HG02884 (cell line): ENCODE data around the gene CERS6.
"Not testable (repeated sequence)": the region's sequence is repeated elsewhere in the genome, so short reads cannot be mapped to it uniquely, and the experiment has no call there.

Experiments
- ATAC-seq: cut with Tn5 transposase; IDR thresholded peaks from one replicate; pipeline ENCODE4 v1.9.1; 2021; ENCODE audit warnings: mild to moderate bottlenecking, moderate library complexity; ENCODE audit not compliant: unreplicated experiment

The CERS6 gene

DNA sequence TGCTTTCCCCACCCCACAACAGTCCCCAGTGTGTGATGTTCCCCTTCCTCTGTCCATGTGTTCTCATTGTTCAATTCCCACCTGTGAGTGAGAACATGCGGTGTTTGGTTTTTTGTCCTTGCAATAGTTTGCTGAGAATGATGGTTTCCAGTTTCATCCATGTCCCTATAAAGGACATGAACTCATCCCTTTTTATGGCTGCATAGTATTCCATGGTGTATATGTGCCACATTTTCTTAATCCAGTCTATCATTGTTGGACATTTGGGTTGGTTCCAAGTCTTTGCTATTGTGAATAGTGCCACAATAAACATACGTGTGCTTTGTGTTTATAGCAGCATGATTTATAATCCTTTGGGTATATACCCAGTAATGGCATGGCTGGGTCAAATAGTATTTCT is 335.1 kb downstream of the CERS6 start:
- not testable (repeated sequence) for ATAC-seq

DNA sequence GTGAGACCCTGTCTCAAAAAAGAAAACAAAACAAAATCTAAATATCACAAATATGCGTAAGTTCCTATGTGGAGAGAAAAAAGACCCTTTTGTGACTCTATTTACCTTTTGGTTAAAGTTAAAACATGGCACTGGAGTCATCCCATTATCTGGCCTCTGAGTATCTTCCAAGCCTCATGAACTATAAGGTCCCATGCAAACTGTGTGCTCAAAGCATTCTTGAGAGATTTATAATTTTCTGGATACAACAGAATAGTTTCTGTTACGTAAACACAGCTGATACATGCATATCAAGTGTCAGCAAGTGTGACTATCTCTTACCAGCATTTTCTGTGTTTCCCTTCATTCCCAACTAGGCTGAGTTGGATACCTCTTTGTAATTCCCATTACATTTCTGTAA is 337.5 kb downstream of the CERS6 start:
- no peak for ATAC-seq

DNA sequence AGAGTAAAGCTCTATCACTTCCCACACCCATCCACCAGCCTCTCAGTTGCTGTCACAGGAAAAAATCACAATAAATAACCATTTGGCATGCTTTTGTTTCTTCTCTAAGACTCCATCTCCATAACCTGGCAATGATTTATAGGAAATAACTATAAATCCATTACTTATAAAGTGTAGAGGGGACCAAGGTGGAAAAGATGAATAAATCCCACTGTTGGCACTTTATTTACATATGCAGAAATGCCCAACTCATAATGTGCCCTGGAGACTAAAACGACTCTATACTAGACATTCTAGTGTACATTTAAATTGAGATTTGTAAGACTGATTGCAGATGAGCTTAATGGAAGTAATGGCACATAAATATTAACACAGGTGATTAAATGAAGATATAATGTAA is 338.9 kb downstream of the CERS6 start:
- ATAC-seq: no peak

DNA sequence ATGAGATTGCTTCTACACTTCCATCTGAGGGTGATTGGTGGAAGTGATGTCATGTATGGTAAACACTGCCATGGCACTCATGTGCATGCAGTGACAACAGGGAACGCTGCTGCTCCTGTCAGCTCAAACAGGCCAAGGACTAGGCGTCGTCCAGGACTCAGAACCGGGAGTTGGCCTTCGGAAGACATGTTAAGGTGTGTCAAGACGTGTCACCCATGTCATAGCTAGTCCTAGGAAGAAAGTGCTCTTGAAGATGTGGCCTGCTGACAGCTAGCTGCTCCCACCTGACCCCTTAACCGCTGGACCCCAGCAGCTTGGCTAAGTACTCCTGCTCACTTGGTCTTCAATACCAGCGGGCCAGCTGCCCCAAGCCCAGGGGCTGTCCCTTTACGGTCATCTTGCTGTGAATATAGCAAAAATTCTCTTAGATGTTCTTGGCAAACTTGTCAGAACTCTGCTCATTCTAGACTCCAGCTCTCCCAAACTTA is 340.1 kb downstream of the CERS6 start:
- no peak for ATAC-seq

DNA sequence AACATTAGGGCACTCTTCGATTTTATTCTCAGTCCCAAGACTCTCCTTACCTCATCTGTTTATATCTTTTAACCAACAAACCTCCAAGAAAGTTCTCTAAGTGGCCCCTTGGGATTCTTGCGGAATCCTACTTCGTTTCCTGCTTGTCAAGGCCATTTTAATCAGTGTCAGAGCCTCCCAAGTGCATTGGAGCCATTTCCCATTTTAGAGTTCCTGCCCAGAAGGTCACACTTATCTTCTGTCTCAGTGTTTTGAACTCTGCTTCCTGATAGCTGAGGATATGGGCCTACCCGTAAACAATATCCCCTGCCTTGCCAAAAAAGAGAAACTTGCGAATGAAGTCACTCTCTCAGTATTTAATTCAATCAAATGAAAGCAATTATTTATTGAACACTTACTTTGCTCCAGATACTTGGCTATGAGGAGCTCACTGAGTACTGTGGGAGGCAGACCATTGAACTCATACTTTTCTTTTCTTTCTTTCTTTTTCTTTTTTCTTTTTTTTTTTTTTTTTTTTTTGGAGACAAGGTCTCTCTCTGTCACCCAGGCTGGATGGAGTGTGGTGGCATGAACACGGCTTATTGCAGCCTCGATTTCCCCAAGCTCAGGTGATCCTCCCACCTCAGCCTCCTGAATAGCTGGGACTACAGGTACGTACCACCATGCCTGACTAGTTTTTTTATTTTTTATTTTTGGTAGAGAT is 340.7 kb downstream of the CERS6 start:
- no peak for ATAC-seq

DNA sequence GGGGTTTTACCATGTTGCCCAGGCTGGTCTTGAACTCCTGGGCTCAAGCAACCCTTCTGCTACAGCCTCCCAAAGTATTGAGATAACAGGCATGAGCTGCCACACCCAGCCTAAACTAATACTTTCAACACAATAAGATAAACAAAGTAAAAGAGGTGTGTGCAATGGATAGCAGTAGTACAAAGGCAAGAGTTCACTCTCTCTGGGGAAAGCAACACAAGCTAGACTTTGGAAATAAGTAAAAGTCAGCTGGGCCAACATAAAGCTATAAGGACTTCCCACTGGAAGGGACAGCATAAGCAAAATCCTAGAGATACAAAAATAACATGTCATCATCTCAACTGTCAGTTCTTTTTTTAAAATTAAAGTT is 341.2 kb downstream of the CERS6 start:
- ATAC-seq: no peak

DNA sequence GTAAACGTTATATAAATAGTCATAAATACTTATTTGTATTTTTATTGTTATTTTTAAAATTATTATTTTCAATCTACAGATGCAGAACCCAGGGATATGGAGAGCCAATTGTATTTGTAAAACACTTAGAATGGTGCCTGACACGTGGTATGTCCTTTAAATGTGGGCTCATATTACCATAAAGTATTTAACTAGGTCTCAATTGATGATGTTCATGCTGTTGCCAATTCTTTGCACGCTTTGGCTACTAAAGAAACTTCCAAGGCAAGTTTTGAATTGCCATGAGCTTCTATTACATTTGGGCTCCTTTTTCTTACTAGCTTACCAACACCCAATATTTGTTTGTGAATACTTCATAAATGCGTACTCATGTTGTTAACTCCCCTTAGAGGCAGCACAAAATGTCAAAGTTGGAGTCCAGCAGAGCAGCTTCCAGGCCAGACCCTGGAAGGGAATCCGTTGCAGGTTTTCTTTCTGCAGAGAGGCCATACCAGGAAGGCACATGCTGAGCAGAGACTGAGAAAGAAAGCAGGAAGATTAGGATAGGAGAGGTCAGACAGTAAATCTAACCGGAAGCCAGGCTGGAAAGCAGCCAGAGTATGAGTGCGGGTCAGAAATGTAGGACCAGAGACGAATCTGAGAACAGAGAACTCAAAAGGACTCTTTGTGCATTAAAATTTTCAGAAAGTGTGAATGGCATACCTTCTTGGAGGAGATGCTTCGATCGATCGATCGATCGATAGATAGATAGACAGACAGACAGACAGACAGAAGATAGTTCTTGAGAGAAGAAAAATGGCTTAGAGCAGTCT is 342.2 kb downstream of the CERS6 start:
- no peak for ATAC-seq

DNA sequence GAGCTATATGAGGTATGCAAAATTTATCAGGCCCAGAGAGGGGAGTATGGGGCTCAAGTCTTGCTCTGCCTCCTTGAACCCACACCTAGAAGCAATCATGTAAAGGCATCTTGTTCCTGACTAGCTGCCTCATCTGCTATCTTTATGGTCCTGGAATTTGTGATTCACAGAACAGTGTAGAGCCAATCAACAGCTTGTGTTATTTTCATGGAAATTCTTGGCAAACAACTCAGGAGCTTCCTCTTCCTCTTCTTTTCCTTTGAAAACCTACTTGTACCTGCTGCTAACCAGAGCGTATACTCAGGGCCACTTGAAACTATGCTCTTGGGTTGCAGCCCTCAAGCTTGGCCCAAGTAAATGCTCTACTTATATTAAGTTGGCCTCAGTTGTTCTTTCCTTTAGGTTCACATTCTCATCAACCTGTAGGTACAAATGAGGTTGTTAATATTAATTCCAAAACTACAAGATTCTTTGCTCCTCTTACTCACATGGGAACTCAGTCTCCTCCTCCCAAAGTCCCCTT is 342.9 kb downstream of the CERS6 start:
- no peak for ATAC-seq

DNA sequence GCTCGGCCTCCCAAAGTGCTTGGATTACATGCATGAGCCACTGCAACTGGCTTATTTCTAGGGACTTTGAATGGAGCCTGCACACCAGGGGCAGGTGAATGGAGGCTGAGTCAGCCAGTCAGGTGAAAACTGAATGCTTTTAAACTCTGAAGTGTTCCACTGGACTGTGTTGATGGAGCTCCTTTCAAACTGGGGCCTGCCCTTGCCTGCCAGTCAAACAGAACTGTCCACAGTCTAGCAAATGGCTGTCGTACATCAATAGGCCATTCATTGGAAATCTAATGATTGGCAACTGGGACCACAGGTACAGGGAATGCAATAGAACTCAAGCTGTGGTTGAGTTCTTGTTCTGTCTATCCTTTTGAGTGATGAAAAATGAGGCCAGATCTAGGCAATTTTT is 345.4 kb downstream of the CERS6 start:
- ATAC-seq: no peak

DNA sequence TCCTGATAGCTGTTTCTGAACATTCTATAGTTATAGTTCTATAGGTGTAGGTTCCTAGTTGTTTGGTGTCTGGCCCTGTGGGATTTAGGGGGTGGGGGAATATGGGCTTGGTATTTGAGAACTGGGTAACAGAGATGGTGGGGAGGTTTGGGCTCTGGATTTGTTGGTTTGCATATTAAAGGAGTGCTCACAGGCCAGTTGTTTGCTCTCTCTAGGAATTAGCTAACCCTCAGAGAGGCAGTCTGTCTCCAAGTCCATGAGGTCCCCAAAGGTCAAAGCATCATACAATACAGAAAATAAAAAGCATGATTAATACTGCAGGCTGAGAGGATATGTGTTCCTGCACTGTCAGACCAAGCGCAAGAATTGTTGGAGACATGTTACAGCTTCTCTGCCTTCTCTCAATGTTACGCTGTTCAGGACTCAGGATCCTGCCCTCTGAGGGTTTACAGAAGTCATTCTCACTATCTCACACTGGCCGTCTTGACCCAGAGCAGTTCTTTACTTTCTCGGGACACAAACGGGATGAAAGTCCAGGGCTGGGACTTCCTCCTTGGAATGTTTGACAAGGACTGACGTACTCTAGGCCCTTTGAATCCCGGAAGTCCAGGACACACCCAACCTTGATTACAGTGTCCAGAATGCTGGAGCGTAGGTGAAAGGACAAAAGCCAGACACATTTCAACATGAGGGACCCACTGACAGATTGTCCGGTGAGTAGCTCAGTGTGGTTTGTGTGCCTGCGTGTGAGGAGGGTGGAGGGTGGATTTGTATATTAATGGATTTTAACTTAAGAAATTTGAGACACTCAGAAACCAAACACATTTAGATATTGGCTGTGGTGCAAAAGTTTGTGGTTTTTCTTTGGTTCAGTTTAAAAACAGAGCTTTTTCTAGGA is 346.1 kb downstream of the CERS6 start, which contains the start of gene NOSTRIN:
NOSTRIN (plus strand) TSS at position 677 of the 898 bp plus-strand sequence; CDS start at position 687, 10 bp downstream.
- ATAC-seq: no peak

DNA sequence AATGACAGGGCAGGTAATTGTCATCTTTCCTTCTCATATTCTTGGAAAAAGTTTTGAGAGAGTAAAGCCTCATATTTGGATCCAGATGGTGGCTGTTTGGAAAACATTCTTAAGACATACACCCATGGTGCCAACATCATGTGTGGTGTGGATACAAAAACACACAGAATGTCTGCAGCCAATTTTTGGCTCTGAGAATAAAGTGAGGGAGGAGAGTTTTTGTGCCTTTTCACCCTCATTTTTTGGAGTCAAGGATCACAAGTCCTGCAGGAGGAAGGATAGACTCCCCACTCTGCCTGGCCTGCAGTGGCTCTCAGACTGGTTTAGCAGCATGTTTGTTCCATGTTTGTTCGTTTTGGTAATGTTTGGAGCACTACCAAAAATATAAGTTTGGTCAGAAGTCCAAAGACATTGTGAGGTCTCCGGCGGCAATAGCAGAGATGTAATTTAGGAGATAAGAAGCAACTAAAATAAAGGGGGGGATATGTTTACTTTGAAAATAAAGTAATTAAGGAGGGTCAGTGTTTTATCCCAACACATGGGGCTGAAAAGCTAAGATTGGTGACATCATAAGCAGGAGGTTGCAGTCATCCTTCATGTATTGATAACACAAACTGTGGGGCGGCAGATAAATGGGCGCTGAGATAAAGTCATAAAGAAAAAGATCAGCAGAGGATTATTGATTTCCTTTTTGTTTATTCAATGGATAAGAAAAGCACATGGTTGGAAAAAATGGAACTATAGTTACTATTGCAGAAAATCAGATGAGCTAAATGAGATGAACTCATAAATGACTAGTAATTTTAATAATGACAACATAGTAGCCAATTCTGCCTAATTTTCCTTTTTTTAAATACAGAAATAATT is 347.0 kb downstream of the CERS6 start:
- ATAC-seq: no peak

DNA sequence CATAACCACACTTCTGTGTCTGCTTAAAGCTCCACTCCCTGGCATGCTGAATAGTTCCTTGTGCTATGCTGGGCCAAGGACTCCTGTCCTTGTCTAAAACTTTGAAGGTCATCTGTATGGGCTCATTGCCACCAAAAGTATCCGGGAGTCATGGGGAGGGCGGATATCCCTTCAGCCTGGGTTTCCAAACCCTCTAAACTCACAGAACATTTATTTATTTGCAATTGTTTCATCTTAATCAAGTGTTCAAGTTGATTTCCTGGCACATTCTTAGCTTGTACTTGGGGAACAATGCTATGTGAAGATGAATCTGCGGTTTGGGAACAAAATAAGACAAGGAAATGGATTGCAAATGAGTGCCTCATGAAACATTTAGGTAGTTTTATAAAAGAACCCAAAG is 348.1 kb downstream of the CERS6 start:
- ATAC-seq: no peak

DNA sequence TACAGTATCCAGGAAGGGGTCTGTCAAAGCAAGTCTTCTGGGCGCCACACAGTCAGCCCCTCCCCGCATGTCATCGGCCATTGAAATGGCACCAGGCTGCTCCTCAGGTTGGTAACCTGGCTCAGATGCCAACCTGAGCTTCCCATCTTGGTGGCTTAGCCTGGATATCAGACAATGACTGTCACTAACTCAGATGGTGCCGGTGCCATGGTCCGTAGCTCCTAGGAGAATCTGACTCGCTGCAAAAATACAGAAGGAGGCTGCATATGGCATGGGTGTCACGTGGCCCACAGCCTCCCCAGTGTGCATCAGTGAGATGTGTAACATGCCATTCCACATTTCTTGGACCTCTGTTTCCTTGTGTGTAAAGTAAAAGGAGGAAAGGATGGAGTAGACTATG is 349.5 kb downstream of the CERS6 start:
- no peak for ATAC-seq

DNA sequence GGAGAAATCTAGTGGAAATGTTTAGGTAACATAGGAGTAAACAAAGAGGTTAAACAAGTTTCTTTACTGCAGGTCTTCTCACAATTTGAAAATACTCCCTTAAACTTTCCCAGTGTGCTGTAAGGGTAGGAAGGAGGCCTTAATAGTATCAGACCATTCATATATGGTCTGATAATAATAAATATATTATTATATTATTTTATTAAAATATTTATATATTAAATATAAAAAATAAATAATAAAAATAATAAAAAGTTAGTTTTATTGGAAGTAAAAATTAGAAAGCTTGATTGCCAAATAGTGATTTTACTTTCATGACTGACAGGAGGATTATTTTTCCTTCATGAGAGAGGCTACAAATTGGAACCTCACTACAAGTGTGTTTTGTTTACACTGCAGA is 353.5 kb downstream of the CERS6 start:
- no peak for ATAC-seq

DNA sequence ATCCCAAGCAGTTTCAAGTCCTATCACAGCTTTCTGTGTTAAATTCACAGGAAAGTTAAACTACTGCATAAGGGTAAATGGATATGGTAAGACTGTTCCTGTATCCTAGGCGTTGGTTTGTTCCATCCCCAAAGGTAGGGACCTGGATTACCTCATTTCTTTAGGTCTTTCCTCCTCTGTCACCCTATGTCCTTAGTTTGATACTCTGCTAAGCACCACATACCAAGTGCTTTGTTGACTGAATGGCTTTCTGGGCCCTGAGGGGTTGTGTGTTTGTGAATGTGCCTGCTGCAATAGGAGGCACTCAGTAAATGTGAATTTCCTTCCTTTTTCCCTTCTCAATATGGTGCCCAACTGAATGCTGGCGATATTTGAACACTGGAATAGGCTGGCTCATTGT is 354.2 kb downstream of the CERS6 start:
- no peak for ATAC-seq

DNA sequence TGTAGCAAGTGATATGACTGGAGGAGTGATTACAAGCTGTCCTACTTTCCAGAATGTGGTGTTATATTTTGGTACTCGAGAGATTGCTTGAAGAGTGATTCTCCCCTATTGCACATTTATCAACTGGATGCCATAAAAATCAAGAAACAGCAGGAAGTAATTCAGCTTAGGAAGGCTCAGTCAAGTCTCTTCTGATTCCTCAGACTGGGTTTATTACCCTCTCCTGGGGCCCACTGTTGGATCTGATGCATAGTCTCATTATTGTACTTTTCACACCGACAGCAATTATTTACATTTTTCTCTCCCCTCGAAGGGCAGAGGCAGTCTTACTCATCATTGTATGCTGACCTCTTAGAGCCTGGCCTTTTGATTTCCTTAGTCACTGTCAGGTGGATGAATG is 355.6 kb downstream of the CERS6 start:
- no peak for ATAC-seq

DNA sequence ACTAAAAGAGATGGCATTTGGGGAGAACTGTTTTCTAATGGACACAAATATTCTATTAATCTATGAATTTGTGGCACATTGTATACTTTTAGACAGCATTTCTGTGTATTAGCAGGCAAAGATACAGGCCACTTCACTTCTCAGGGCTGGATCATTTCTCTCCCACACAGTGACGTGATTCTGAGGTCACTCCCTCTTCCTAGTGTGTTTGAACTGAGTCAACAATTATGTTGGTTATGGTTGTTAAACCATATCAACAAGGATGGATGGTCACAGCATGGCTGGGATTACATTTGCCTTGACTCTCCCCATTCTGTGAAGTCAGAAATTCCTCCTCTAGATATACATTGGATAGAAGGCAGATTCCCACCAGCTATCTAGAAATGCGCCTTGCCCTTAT is 358.0 kb downstream of the CERS6 start:
- ATAC-seq: no peak

DNA sequence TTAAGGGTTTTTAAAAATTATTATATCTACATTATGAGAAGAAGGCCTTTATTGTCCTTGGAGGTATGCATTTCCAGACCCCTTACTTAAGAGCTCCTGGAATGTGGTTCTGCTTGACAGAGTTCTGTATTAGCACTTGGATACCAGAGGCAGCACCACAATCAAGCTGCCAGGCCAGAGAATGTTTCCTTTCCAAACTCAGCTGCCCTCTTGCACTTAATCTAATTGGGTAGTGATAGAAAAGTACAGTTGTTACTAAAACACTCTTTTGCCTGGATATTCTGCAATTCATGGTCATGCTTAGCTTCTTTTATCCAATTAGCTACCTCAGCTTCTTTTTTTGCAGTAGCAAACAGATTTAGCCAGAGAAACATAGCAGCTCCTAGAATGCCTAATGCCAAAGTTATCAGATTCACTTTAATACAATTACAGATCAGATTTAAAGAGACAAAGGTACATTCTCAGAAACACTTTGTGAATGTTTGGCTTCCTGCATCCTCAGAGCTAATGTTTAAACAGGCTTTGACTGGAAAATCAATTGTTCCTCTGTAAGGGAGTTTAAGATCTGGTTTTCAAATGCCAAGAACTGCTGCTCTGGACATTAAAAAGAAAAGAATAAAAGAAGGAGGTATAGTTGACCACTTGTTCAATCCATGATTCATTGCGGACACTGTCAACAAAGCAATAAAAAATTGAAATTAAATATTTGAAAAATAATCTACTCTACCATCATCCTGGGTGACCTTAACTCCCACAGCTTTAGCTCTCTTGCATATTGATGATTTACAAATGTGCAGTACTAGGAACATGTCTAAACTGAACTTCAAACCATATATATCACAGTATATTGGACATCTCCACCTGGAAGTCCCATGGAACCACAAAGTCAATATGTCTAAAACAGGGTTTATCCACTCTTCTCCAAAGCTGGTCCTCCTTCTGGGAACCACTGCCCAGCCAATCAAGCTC is 359.2 kb downstream of the CERS6 start:
- ATAC-seq: no peak

DNA sequence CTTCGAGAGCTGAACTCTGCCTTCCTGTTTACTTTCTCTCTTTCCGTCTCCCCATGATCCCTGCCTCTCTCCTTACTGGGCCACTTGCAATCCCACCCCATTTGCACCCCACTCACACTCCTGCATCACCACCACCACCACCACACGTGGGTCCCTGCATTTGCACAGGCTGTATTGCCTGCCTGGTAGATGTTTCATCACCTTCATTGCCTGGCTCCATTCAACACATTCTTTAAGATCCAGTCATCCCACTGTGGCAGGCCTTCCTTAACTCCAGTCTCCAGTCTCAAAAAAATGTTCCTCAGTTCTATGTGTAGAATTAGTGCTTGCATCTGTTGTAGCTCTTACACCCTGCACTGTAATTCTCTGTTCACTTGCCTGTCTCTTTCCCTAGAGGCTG is 360.3 kb downstream of the CERS6 start:
- no peak for ATAC-seq
